NCI-H2196 treated with DMSO at 0.1 percent for 48 hours (cell line): ENCODE results near the gene STX1B.
"Not testable (repeated sequence)": the region's sequence is repeated elsewhere in the genome, so short reads cannot be mapped to it uniquely, and the experiment has no call there.

Experiments used
- DNase-seq: peaks from one replicate; lab custom pipeline; 2025; ENCODE audit not compliant: unreplicated experiment; lab: John Stamatoyannopoulos, UW

STX1B gene

DNA sequence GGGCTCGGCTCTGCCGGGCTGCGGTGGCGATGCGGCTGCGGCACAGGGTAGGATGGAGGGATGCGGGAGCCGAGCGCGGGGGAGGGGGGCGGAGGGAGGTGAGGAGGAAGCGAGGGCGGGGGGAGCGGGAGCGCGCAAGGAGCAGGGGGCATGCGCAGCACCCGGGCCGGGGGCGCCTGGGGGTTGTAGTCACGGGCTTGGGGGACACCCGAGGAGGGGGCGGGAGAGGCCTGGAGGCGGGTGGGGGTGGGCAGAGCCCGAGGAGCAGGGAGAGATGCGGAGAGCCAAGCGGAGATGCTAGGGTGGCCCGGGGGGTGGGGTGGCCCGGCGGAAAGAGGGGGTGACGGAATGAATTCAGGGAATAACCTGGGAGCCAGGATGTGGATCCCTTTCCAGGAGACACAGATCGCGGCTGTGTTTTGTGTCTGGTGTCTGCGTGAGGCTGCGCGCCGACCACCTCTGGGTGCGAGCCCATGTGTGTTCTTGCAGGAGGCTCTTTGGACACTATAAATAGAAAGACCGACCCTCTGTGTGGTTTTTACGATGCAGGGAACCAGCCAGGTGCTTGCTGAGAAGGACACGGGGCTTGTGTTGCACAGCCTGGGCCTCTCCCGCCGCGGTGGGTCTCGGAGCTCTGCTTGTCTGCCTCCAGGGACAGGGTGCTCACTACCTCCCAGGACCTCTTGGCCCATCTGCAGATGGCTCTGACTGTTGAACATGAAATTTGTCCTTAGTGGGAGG is at the start of gene STX1B:
STX1B (minus strand) TSS at position 54 of the 741 bp plus-strand sequence. CDS start 242 bp downstream, outside the sequence.
- DNase-seq, result no peak

DNA sequence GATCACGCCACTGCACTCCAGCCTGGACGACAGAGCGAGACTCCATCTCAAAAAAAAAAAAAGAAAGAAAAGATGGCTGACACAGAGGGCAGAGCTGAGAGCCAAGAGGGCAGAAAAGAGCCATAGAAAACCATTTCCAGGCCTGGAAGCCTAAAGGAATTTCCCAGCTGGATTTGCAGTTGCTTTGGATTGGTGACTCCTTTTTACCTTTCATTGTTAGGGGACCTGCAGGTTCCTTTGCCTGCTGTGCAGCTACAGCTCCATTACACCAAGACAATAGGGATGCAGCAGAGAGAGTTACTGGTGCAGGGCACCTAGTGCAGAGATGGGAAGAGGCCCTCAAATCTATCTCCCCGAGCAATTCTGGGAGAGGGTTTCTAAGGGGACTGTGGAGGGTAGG is 45.2 kb upstream of the STX1B start:
- DNase-seq, result no peak

DNA sequence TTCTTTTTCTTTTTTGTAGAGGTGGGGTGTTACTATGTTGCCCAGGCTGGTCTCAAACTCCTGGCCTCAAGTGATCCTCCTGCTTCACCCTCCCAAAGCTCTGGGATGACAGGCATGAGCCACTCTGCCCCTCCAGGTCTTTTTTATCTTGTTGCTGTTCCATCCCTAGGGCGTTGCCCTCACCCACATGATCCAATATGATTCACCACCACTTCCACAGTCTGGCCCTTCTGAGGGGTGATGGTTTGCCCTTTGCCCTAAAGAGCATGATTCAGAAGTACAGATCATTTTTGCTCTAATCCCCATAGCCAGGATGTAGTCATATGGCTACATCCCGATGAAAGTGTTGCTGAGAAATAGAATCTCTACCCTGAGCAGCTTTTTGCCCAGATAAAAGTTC is 41.7 kb upstream of the STX1B start:
- no peak for DNase-seq

DNA sequence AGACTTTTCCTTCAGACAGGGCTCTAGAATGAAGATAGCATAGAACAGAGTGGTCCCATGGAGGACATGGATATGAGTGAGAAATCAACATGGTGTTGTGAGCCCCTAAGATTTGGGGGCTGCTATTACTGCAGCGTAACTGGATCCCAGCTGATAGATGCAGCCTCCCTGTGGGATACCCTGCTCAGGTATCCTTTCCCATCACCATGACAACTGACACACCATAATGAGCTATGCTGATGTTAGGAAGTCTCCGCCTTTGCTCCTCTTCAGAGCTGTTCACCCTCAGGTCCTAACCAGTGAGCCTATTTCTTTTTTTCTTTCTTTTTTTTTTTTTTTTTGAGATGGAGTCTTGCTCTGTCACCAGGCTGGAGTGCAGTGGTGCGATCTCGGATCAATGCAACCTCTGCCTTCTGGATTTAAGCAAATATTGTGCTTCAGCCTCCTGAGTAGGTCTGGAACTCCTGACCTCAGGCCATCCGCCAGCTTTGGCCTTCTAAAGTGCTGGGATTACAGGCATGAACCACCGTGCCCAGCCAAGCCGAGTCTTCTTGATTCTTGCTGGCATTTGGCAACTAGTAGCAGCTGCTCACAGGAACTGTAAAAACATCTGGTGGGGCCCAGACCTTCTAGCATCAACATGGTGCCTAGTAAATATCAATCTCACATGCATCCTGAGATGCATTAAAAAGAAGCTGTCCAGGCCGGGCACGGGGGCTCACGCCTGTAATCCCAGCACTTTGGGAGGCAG is 40.0 kb upstream of the STX1B start:
- no peak for DNase-seq

DNA sequence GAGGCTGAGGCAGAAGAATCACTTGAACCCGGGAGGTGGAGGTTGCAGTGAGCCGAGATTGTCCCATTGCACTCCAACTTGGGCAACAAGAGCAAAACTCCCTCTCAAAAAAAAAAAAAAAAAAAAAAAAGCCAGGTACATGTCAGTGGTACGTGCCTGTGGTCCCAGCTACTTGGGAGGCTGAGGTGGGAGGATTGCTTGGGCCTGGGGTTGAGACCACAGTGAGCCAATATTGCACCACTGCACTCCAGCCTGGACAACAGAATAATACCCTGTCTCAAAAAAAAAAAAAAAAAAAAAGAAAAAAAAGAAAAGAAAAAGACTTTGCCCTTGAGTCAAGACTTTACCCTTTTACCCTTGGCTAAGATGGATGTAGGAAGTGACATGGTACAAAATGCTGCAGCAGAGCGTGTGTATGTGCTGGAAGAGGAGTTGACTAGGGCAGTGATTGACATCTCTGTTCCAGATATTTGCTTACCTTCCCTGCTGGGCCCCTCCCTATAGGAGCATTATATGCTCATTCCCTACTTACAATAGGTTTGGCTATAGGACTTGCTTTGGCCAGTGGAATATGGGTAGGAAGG is 33.6 kb upstream of the STX1B start:
- no peak for DNase-seq

DNA sequence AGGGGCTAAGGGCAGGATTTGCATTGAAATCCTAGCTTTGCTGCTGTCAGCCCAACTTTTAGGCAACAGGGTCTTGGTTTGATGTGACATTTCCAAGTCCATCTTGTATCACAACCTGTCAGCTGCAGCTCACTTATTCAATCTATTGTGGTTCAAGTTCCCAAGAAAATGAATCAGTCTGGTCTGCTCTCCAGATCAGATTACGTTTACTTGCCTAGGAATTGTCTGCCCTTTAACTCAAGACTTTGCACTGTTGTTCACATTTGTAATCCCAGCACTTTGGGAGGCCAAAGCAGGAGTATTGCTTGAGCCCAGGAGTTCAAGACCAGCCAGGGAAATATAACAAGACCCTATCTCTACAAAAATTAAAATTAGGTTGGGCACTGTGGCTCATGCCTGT is 32.9 kb upstream of the STX1B start:
- no peak for DNase-seq

DNA sequence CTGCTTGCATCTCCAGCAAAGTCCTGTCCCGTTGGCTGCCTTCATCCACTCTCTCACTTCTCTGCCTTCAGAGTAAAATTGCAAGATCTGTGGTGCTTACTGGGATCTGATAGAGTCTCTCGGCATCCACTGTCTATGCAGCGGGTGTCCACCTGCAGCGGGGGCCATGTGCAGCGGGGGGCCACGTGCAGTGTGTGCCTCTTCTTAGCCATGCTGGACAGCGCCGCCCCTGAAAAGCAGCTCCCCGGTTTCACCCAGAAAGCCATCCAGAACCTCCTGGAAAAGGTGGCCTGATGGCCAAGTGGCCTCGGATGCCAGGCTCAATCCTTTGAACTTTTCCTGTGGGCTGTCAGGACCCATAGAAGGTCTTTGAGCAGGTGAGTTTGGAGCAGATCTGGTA is 32.4 kb upstream of the STX1B start:
- no peak for DNase-seq

DNA sequence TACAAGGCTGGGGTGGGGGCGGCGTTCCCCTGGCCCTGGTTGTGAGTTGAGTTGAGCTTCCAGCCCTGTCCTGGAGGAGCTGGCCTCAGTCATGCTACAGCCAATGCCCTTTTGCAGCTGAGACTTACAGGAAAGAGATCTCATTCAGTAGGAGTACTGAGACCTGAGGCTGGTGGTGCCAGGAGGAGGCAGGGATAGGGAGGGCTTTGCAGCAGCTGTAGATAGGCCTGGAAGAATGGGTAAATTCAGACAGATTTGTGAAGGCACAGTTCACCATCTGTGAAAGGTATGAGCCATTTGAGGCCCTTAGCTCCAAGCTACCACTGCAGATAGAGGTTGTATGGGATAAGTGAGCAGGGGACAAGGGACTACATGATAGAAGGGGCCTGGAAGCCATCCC is 28.6 kb upstream of the STX1B start:
- no peak for DNase-seq

DNA sequence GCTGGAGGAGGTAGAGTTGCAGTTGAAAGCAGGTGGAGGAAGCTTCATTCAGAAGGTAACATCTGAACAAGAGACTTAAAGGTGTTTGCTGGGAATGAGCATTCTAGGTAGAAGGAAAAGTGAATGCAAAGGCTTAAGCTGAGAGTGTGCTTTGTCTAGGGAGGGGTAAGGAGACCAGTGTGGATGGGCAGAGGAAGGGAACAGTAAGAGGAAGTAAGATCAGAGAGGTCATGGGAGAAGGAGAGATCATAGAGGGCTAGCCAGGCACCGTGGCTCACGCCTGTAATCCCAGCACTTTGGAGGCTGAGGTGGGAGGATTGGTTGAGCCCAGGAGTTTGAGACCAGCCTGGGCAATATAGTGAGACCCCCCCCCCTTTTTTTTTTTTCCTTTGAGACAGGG is 26.3 kb upstream of the STX1B start:
- no peak for DNase-seq

DNA sequence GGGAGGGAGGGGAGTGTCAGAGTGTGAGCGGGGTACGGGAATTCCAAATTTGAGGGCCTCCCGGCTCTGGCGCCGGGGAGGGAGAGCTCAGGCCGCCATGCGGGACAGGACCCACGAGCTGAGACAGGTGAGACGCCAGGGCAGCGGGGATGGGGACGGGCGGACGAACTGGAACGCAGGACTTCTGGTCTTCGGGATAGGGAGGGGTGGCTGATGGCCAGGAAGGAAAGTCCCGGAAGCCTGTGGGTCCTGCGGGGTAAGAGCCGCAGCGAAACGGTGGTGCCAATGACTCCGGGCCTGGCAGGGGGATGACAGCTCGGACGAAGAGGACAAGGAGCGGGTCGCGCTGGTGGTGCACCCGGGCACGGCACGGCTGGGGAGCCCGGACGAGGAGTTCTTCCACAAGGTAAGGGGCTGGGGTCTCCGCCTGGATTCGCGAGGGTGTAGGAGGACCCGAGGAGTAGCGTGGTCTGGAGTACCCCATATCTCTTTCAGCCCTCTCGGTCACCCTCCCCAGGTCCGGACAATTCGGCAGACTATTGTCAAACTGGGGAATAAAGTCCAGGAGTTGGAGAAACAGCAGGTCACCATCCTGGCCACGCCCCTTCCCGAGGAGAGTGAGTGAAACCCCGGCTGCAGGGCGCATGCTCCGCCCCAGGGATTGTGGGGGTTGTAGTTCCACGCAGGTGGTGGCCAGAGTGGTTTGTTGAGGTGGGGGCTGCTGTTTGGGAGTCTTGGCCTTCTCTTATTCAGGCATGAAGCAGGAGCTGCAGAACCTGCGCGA is 23.5 kb upstream of the STX1B start:
- peak; percentile 73 for DNase-seq

DNA sequence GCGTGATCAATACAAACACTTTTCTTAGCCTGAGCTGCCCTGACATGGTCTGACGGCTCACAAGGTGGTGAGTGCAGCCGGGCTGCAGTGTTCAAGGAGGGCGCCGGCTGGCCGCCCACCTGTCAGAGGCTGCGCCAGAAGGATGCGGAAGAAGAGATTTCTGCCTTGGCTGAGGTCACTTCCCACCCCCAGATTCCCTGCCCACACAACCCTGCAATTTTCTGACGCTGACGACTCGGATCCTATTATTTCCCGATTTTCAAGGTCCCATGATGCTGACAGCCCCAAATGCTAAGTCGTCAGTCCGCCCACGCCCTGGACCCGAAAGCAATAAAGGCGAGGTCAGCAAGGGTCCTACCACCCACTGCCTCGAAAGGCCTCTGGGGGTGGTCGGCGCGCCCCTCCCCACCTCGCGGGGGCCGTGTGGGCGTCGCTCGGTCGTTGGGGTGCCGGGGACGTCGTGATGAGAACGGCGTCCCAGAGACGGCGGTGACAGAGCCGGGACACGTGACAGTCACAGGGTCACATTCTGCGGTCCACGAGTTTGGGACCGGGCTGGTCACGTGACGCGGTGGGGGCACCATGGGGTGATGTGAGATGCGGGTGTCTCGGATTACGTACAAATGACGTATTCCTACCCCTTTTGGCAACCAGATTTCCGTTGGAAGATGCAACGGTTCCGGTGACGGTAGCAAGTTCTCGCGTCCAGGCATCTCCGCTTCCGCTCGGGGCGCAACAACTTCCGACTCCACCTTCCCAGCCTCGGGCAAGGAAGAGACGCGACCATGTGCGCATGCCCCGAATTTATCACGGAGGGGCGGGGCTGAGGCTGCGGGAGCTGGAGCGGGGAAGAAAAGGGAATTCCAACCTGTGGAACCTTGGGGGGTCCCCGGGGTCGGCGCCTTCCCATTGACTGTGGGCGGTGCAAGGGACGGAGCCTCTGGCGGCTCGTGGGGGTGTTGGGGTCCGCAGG is 22.6 kb upstream of the STX1B start, which contains the start of gene STX4:
STX4 (plus strand) TSS at position 823 of the 973 bp plus-strand sequence. CDS start 248 bp downstream, outside the sequence.
- peak; percentile 84 for DNase-seq

DNA sequence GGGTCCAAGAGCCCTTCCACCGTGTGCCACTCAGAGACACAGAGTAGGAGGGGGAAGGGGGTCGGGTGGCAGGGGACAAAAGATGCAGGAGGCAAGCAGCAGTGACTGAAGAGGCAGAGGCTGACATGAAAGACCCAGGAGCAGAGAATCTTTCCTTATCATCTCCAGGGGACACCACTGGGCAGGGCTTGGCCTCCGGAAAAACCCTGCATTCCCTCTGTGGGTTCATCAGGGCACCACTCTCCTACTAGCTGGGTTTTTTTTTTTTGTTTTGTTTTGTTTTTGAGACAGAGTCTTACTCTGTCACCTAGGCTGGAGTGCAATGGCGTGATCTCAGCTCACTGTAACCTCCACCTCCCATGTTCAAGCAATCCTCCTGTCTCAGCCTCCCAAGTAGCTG is 20.8 kb upstream of the STX1B start:
- DNase-seq, result no peak

DNA sequence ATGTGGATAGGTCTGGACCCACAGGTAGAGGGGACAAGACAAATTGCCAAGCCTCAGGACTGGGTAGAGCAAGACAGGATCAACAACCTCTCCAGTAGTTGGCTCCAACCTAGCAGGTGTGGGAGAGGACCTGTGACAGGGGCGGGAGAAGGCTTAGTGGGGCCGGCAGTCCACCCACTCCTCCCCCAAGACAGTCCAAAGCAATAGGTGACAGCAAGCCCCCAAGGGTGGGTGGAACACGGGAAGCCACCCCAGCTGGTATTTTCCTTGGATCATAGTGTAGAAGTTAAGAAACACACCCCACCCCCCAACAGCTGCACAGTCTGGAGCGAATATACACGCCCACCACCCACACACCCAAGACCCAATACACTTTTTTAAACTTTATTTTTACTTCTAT is 18.8 kb upstream of the STX1B start:
- DNase-seq, result no peak

DNA sequence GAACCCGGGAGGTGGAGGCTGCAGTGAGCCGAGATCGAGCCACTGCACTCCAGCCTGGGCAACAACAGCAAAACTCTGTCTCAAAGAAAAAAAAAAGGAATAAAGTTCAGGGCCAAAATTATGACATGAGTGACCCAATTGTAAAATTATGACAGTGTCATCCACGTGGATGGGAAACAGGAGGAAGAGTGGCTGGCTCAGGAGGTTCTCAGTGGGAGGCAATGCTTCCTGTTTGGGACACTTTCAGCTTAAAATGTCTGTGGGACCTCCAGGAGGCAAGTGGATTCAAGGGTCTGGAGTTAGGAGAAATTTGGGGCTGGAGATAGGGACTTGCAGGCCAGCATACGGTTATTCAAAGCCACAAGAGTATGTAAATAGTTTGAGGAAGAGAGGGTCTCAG is 14.9 kb upstream of the STX1B start:
- no peak for DNase-seq

DNA sequence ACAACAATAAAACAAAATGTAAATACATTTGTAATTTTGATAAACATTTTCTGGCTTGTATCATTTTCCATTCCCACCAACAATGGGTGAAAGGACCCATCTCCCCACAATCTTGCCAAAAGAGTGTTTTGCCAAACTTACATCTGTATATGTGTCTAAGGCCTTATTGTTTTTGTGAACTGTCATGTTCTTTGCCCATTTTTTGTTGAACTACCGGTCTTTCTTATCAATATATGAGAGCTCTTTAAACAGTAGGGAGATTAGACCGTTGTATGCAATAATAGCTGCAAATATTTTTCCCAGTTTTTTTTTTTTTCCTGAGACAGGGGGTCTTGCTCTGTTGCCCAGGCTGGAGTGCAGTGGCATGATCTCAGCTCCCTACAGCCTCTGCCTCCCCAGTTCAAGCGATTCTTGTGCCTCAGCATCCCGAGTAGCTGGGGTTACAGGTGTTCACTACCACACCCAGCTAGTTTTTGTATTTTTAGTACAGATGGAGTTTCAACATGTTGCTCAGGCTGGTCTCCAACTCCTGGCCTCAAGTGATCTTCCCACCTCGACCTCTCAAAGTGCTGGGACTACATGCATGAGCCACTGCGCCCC is 13.3 kb upstream of the STX1B start:
- DNase-seq, result no peak

DNA sequence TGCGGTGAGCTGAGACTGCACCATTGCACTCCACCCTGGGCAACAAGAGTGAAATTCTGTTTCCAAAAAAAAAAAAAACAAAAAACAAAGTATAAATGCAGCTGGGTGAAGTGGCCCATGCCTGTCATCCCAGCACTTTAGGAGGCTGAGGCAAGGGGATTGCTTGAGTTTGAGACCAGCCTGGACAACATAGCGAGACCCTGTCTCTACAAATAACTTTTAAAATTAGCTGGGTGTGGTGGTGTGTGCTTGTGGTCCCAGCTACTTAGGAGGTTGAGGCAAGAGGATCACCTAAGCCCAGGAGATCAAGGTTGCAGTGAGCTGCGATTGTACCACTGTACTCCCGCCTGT is 12.8 kb upstream of the STX1B start:
- no peak for DNase-seq

DNA sequence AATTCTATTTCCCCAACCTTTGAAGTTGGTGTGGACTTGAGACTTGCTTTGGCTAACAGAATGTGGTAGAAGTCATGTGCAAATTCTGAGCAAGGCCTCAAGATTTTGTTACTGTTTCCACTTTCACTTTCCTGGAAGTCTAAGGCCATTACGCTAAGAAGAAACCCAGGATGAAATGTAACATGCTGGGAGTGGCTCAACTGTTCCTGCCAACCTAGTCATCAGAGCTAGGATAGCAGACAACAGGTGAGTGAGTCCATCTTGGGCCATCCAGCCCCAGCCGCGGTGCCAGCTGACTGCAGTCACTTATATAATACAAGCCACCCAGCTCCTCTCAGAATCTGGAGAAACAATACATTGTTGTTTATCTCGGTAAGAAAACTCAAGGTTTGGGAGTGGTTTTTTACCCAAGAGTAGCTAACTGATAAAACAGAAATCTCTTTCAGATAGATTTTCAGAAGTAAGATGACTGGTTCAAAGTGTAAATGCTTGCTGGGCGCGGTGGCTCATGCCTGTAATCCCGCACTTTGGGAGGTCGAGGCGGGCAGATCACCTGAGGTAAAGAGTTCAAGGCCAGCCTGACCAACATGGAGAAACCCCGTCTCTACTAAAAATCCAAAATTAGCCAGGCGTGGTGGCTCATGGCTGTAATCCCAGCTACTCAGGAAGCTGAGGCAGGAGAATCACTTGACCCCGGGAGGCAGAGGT is 12.3 kb upstream of the STX1B start:
- DNase-seq, result no peak

DNA sequence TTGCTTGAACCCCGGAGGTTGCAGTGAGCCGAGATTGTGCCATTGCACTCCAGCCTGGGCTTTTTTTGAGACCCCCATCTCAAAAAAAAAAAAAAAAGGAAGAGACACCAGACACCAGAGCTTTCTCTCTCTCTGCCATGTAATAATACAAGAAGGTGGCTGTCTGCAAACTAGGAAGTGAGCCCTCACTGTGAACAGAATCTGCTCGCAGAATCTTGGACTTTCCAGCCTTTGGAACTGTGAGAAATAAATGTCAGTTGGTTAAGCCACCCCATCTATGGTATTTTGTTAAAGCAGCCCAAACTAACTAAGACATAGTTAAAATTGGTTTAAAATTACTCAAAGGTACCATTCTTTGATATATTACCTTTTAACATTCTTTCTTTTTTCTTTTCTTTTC is 10.1 kb upstream of the STX1B start:
- DNase-seq, result no peak

DNA sequence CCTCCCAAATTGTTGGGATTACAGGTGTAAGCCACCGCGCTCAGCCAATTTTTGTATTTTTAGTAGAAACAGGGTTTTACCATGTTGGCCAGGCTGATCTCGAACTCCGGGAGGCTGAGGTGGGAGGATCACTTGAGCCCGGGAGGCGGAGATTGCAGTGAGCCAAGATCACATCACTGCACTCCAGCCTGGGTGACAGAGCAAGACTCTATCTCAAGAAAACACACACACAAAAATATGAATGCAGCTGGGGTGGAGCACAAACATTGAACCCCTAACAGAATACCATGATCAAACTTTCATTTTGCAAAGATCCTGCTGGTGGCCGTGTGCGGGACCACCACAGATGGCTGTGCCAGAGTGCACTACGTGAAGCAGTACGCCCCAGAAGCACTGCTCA is 7.3 kb upstream of the STX1B start:
- DNase-seq, result not testable (repeated sequence)
